IPS-18c (cell line): ENCODE data around the gene SLIT1.

ENCODE experiments used
- H3K4me3 ChIP-seq: 2 replicates; pipeline ENCODE4 v1.7.0; 2013; ENCODE audit warnings: low read depth, mild to moderate bottlenecking, low read length, moderate library complexity; ENCODE audit not compliant: insufficient read depth
- H3K9me3 ChIP-seq: one replicate; pipeline ENCODE4 v1.6.1; 2013; ENCODE audit warnings: mild to moderate bottlenecking, low read length, moderate library complexity; ENCODE audit not compliant: control insufficient read depth, insufficient read depth

SLIT1 gene

DNA sequence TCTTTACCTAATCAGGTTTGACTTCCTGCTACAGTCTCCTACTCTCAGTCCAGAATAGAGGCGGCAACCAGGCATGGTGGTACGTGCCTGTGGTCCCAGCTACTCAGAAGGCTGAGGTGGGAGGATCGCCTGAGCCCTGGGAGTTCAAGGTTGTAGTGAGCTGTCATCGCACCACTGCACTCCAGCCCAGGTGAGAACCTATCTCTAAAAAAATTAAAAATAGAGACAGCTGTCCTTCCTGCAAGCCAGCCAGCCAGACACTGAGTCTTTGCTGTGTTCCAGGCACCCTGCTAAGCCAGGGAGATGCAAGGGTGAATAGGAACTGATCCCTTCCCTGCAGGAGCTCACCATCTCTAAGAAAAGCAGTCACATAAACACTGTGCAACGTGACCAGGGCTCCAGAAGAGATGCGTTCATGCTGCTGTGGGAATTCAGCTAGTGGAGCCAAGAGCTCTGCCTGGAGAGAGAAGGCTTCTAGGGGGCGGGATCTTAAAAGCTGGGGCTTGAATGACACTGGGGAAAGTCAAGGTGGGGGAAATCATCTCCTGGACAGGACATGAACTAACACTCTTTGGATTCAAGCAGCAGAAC is 22.1 kb upstream of the SLIT1 start:
- H3K4me3 ChIP-seq, result no peak overlapping the region
- H3K9me3 ChIP-seq, result no peaks in the 10 kb centered on the region

- no peak overlapping the region for H3K4me3 ChIP-seq
These were observed 21.4 kb upstream of the SLIT1 start for GRCh38 chr10:97207131-97207530.

DNA sequence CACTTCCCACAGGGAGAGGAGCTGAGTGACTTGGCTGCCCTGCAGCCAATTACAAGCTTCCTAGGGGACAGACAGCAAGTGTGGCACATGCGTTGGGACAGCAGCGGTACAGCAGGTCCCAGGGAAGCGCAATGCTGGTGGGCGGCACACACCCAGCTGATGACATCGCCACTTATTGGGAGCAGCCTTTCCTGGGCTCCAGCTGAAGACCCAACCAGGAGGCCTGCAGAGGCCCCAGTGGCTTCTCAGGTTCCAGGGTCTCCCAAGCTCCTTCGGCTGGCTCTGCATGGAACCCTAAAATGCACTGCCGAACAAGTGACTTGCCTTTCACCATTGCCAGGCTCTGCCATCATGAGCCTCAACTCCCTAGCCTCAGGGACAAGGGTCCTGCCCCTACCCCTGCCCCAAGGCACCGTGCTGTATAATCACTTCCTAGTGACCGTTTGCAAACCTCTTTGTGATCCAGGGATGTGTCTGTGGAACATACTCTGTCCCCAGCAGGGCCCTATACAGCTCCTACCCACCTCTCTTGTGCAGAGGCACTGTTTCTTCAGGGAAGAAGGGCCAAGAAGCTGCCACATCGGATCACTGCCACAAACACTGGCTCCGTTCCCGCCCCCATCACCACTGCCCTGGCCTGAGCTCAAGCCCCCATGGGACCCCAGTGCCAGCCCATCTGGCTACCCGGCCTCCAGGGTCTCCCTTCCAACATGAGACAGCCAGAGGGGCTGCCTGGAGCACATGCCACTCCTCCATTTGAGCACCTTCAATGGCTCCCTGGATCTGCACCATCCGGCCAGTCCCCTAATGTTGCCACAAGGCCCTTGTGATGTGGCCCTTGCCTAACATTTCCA is 19.3 kb upstream of the SLIT1 start:
- no peaks in the 10 kb centered on the region for H3K9me3 ChIP-seq
- H3K4me3 ChIP-seq, result no peak overlapping the region

More at GRCh38 chr10:97207131-97207530, 21.4 kb upstream of the SLIT1 start:
- no peaks in the 10 kb centered on the region for H3K9me3 ChIP-seq

DNA sequence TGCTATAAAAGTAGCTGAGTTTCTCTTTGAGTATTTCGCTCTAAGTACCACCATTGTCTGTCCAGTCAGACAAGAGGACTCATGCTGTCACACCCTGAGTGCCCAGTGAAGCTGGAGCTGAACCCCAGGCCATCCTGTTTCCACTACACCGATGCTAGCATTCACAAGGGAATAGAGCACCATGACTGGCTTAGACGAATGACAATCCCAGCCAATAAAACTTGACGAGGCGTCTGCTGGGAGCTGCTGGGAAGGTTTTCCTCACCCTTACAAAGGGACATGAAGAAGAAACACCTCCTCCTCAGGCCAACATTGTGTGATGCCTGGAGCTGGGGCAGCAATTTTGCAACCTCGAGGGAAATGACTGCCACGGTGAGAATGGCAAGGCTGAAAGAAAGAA is 17.5 kb upstream of the SLIT1 start:
- no peak overlapping the region for H3K4me3 ChIP-seq
- no peaks in the 10 kb centered on the region for H3K9me3 ChIP-seq

DNA sequence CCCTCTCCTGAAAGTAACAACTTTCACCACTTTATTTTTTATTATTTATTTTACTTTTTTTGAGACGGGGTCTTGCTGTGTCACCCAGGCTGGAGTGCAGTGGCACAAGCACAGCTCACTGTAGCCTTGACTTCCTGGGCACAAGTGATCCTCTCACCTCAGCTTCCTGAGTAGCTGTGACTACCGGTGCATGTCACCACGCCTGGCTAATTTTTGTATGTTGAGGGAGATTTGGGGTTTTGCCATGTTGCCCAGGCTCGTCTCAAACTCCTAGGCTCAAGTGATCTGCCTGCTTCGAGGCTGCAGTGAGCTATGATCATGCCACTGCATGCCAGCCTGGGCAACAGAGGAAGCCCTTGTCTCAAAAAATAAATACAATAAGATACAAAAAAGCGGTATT is 14.9 kb upstream of the SLIT1 start:
- H3K4me3 ChIP-seq, result no peak overlapping the region

DNA sequence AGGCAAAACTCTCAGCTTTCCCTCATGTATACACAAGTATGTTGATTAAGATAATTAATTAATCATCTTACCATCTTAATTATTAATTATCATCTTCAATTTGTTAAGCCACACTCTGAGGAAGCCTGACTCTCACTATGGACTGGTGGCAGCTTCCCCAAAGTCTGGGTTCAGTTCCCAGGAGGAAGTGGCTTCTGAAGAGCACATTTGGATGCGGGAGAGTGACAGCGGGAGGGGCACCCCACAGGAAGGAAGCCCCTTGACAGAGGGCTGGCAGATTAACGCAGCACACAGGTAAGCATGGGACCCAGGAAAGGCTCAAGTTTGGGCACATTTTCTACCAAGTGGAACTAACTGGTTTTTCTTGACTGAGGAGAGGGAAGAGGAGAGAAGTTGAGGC is 13.4 kb upstream of the SLIT1 start:
- Histone ChIP-seq H3K4me3 (no peak overlapping the region), H3K9me3 (no peaks in the 10 kb centered on the region)

More for the DNA sequence above, 14.9 kb upstream of the SLIT1 start:
- no peaks in the 10 kb centered on the region for H3K9me3 ChIP-seq

GRCh38 chr10:97197030-97197500 is 11.3 kb upstream of the SLIT1 start:
- H3K4me3 ChIP-seq, result no peak overlapping the region
- no peaks in the 10 kb centered on the region for H3K9me3 ChIP-seq

DNA sequence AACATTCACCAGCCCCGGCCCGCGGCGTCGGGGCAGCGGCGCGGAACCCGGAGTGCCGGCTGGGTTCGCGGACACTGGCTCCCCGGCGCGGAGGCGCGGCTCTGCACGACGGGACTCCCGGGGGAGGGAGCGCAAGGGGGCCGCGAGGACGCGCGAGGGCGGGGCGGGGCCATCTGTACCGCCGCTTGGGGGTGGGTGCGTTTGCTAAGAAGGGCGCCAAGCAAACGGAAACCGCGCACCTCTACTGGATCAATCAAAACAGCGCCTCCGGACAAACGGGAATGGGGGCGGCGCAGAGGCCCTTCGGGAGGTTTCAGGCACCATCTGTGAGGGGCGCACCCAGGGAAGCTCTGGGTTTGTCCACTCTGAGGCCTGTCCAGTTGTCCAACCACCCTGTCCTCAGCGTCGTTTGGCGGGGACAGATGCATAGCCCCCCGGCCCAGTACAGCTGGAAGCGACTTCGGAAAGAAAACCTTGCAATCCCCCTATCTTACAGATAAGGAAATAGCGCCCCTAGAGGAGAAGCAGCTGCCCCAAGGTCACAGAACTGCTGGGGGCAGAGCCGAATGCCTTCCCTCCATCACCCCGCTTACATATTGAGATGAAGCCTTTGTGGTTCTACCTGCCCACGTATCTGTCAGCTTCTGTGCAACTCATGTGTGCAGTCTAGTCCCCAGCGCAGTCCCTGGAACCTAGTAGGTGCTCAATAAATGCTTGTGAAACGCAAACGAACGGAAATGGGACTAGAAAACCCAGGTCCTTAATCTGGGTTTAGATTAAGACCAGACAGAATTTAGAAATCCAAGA is 10.7 kb upstream of the SLIT1 start:
- peak overlapping the region; percentile 74 for H3K4me3 ChIP-seq
- no peaks in the 10 kb centered on the region for H3K9me3 ChIP-seq

DNA sequence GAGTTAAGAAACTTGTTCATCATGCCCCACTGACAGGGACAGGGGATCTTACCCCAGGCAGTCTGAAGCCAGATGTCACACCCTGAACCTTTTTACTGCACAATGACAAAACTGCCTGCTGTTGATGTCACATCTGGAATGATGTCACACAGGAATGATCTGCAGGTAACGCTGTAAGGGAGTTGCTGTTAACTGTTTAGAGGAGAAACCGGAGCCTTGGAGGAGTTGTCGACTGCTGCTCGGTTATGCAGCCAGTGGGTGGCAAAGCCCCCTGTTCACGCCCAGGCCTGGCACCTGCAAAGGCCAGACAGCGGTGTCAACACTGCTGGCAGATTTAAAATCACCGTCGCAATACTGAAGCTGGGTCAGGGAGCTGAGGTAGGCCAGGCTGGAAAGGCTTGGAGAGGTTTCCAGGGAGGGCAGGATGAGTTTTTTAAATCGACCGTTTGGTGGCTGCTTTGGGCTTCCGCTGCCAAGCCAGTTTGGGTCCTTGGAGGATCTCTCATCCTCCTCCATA is 10.0 kb upstream of the SLIT1 start:
- Histone ChIP-seq H3K9me3 (no peaks in the 10 kb centered on the region), H3K4me3 (peak overlapping the region; percentile 74)

DNA sequence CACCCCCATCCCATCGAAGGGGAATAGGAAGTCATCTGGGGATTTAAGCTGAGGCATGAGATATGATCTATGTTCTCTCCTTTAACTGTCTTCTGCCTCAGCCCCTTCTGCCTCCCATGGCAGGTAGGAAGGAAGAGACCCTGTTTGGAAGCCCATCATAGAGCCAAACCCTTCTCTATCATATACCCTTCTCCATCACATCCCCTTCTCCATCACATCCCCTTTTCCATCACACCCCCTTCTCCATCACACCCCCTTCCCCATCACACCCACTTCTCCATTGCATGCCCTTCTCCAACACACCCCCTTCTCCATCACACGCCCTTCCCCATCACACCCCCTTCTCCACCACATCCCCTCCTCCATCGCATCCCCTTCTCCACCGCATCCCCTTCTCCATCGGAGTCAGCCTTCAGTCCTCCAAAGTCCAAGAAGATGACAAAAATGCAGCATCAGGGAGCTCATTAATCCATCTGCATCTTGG is 7.2 kb upstream of the SLIT1 start:
- Histone ChIP-seq H3K9me3 (peaks cover under 1% of the 10 kb centered on the region), H3K4me3 (no peak overlapping the region)

DNA sequence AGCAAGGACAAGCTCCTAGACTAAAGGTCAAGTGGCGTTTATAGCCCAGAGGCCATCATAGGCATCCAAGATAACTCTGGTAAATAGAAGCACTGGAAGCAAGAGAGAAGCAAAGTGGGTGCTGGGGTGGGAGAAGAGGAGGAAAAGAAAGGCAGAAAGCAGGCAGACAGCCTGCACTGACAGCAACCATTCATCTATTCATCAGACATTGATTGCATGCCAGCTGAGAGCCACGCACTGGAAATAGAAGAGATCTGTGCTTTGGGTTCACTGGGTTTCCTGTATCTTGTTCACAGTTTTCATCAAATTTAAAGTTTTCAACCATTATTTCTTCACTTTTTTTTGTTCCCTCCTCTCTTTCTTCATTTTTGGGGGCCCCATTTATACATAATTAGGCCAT is 4.7 kb upstream of the SLIT1 start:
- no peak overlapping the region for H3K4me3 ChIP-seq
- H3K9me3 ChIP-seq, result peaks cover 3% of the 10 kb centered on the region

GRCh38 chr10:97188261-97188711 is 2.5 kb upstream of the SLIT1 start:
- no peak overlapping the region for H3K4me3 ChIP-seq
- peaks cover 3% of the 10 kb centered on the region for H3K9me3 ChIP-seq

- Histone ChIP-seq H3K4me3 (no peak overlapping the region), H3K9me3 (peaks cover 3% of the 10 kb centered on the region)
These were observed 1.2 kb upstream of the SLIT1 start for GRCh38 chr10:97186911-97187310.

DNA sequence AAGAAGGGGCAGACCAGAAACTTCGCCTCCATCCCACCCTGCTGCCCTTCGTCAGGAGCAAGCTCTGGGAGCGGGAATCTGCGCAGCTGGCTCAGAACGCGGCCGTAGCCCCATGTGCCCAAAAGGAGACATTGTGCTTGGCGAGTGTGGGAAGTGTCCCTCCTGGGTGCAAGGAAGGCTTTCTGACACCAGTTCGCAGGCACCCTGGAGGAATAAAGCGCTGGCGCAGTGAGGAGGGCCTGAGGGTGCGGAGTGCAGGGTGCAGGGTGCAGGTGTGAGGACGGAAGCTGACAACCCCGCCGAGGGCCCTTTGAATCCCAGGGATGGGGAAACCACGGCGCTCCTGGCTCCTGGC is 811 bp downstream of the SLIT1 start:
- Histone ChIP-seq H3K9me3 (peaks cover 3% of the 10 kb centered on the region), H3K4me3 (peak overlapping the region; percentile 71)

DNA sequence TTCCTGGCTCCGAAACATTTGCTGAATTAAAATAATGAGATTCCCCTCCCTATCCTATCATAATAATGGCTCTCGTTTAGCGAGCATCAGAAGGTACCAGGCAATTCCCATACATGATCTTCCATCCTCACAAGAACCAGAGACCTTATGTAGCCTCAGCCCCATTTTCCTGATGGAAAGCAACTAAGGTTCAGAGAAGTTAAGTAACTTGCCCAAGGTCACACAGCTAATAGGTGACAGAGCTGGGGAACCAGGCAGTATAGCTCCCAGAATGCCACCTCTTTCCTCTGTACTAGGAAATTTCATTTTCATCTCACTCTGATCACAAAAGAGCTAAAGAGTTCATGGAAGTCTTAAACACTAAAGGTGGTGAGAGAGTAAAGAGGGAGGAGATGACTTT is 2.4 kb downstream of the SLIT1 start:
- no peak overlapping the region for H3K4me3 ChIP-seq
- H3K9me3 ChIP-seq, result peaks cover 3% of the 10 kb centered on the region

GRCh38 chr10:97182288-97182990 is 3.3 kb downstream of the SLIT1 start:
- H3K4me3 ChIP-seq, result no peak overlapping the region
- H3K9me3 ChIP-seq, result no peaks in the 10 kb centered on the region

DNA sequence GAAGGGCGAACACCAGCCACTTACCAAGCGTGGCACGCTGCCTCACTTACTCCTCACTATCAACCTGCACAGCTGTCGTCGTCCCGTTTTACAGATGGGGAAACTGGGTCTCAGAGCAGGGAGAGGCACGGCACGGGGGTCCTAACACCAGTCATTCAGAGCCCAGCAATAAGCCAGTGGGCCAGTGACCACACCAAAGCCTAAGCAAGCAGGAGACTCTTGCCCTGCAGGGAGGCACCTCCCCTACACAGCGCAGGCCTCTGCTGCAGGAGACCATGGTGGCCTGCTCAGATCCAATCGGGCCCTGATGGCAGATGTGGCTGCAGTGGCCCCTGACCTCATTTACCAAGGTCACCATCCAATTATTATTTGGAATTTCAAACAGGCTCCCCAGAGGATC is 4.8 kb downstream of the SLIT1 start:
- Histone ChIP-seq H3K9me3 (no peaks in the 10 kb centered on the region), H3K4me3 (no peak overlapping the region)
